WERI-Rb-1 (cell line): Measurements from ENCODE around the gene MBOAT7.

ENCODE experiments used
- DNase-seq: peaks from one replicate; pipeline ENCODE4 v3.0.0-alpha.2; 2020
- H3K27ac ChIP-seq: fragments of 250-450 bp; sonication (Bioruptor Pico); 2 replicates; pipeline ENCODE4 v1.5.1; 2020; ENCODE audit warnings: mild to moderate bottlenecking, moderate library complexity
- H3K27me3 ChIP-seq: fragments of 250-450 bp; sonication (Bioruptor Pico); 2 replicates; pipeline ENCODE4 v1.5.1; 2021; ENCODE audit warnings: mild to moderate bottlenecking, low read depth, moderate library complexity; ENCODE audit not compliant: insufficient read depth, severe bottlenecking
- H3K36me3 ChIP-seq: fragments of 250-450 bp; sonication (Bioruptor Pico); 2 replicates; pipeline ENCODE4 v1.5.1; 2020; ENCODE audit warnings: mild to moderate bottlenecking, moderate library complexity
- H3K4me3 ChIP-seq: 2 replicates; pipeline ENCODE4 v1.5.1; 2011; ENCODE audit warnings: low read depth, mild to moderate bottlenecking, control low read depth, low read length
- H3K9me3 ChIP-seq: fragments of 250-450 bp; sonication (Bioruptor Pico); 2 replicates; pipeline ENCODE4 v1.5.1; 2021; ENCODE audit warnings: mild to moderate bottlenecking, moderate library complexity; ENCODE audit not compliant: severe bottlenecking
- CTCF ChIP-seq: IDR thresholded peaks from 2 replicates; pipeline ENCODE4 v1.5.1; 2011; ENCODE audit warnings: low read depth, mild to moderate bottlenecking, control low read depth, inconsistent platforms, low read length

MBOAT7 gene

GRCh38 chr19:54149021-54149812, 40.2 kb downstream of the MBOAT7 start:
- no peak for DNase-seq
- Histone ChIP-seq H3K4me3 (no peak overlapping the region), H3K9me3 (no peaks in the 10 kb centered on the region), H3K36me3 (peaks cover 93% of the 10 kb centered on the region), H3K27me3 (no peaks in the 10 kb centered on the region), H3K27ac (no peak overlapping the region)
- no peak for TF ChIP-seq CTCF

GRCh38 chr19:54148158-54148557, 41.2 kb downstream of the MBOAT7 start:
- no peak for TF ChIP-seq CTCF
- no peak overlapping the region for H3K4me3 ChIP-seq
- DNase-seq, result no peak
- peaks cover 93% of the 10 kb centered on the region for H3K36me3 ChIP-seq
- no peaks in the 10 kb centered on the region for H3K27me3 ChIP-seq
- no peak overlapping the region for H3K27ac ChIP-seq
- no peaks in the 10 kb centered on the region for H3K9me3 ChIP-seq

- Histone ChIP-seq H3K4me3 (no peak overlapping the region), H3K27me3 (no peaks in the 10 kb centered on the region), H3K27ac (no peak overlapping the region), H3K36me3 (peaks cover 92% of the 10 kb centered on the region), H3K9me3 (no peaks in the 10 kb centered on the region)
- no peak for DNase-seq
- no peak for TF ChIP-seq CTCF
These were observed 41.7 kb downstream of the MBOAT7 start for GRCh38 chr19:54147676-54148075.

- Histone ChIP-seq H3K27me3 (no peaks in the 10 kb centered on the region), H3K27ac (no peak overlapping the region), H3K9me3 (no peaks in the 10 kb centered on the region), H3K4me3 (no peak overlapping the region), H3K36me3 (peaks cover 91% of the 10 kb centered on the region)
- TF ChIP-seq CTCF, result no peak
- DNase-seq, result no peak
These were observed 43.7 kb downstream of the MBOAT7 start for GRCh38 chr19:54145541-54146158.

- Histone ChIP-seq H3K36me3 (peaks cover 87% of the 10 kb centered on the region), H3K27ac (no peak overlapping the region), H3K9me3 (no peaks in the 10 kb centered on the region), H3K4me3 (no peak overlapping the region), H3K27me3 (no peaks in the 10 kb centered on the region)
- no peak for DNase-seq
- no peak for TF ChIP-seq CTCF
These were observed 47.1 kb downstream of the MBOAT7 start for GRCh38 chr19:54142166-54142780.
